Type B pancreatic cell (in vitro differentiated cells): ENCODE measurements around the gene MKNK1. TPM values are rescaled to one million over a fixed set of nuclear protein-coding genes. Genes with fewer than 3 reads are reported as not detected.

Experiments used
- DNase-seq: peaks from one replicate; pipeline ENCODE4 v3.0.0; 2021; ENCODE audit warnings: mixed read lengths; ENCODE audit not compliant: unreplicated experiment; ENCODE audit errors: extremely low spot score
- H3K27ac Mint-ChIP-seq: 2 replicates; pipeline ENCODE4 v1.8.0; 2021; ENCODE audit warnings: mild to moderate bottlenecking, mixed read lengths
- H3K27me3 Mint-ChIP-seq: 2 replicates; pipeline ENCODE4 v1.8.0; 2021; ENCODE audit warnings: mixed read lengths
- H3K36me3 Mint-ChIP-seq: 2 replicates; pipeline ENCODE4 v1.8.0; 2021; ENCODE audit warnings: mixed read lengths
- H3K4me1 Mint-ChIP-seq: one replicate; pipeline ENCODE4 v1.8.0; 2021; ENCODE audit warnings: mixed read lengths; ENCODE audit not compliant: unreplicated experiment
- H3K4me3 Mint-ChIP-seq: 2 replicates; pipeline ENCODE4 v1.8.0; 2021; ENCODE audit warnings: mild to moderate bottlenecking, mixed read lengths
- H3K9me3 Mint-ChIP-seq: 2 replicates; pipeline ENCODE4 v1.8.0; 2021; ENCODE audit warnings: mixed read lengths
- CTCF ChIP-seq: fragments of 200-600 bp; sonication (generic); conservative IDR thresholded peaks from 2 replicates; pipeline ENCODE4 v1.5.0; 2021; ENCODE audit warnings: antibody characterized with exemption, mild to moderate bottlenecking
- total RNA-seq: library from RNA; stranded (reverse); gene quantifications from 2 replicates; pipeline ENCODE4 v1.2.1, GENCODE V29; 2021; ENCODE audit warnings: low replicate concordance

Gene MKNK1
- total RNA-seq, 1 donor from 2014 or later: 29.4 TPM

DNA sequence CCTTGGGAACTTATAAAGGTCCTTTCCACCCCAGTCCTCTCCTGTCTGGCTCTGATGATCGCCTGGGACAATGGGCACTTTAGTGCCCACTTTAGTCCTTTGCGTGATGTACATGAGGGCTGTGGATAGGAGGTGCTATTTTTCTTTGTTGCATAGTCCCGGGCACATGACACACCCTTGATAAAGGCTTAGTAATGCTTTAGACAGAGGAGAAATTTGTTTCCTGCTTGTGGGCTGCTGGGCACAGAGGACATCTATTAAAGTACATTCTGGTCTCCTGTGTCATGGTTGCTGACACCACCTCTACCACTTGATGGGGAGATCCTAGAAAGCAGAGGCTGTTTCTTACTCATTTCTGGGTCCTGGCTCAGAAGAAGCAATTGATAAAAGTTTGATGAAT is 47.2 kb downstream of the MKNK1 start:
- Mint-ChIP-seq H3K4me1 (peaks cover 6% of the 10 kb centered on the region), H3K27ac (no peak overlapping the region), H3K27me3 (peaks cover 4% of the 10 kb centered on the region), H3K9me3 (no peaks in the 10 kb centered on the region), H3K36me3 (peaks cover 3% of the 10 kb centered on the region), H3K4me3 (no peak overlapping the region)
- no peak for TF ChIP-seq CTCF
- no peak for DNase-seq

DNA sequence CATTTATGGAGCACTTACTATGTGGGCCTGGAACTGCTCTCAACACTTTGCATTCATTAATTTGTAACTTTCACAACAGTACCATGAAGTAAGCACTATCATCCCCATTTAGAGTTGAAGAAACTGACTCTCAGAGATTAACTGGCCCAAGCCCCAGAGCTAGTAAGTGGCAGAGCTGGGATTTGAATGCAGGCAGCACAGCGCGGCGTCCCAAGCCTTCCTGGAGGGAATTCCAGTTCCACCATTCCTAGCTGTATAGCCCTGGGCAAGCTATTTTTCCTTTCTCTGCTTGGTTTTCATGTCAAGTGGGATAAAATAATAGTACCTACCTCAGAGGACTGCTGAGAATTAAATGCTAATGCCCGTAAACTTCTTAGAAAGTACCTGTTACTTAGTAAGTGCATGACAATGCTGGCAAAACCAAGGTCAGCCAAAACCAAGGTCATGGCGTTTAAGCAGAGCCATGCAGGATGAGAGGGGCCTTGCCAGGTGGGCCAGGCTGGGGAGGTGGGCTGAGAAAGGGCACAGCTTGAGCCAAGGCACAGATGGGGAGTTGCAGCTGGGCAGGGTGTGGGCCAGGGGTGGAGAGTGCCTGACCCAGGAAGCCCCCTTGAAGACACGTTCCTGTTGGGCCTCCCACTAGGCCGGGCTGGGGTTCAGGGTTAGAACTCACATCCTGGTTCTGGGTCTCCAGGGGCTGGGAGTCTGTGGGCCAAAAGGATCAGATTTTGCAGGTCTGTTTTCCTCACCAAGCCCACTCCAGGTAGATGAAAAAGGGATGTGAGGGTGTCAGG is 48.0 kb downstream of the MKNK1 start:
- Mint-ChIP-seq H3K9me3 (no peaks in the 10 kb centered on the region), H3K27me3 (peaks cover 8% of the 10 kb centered on the region), H3K27ac (no peak overlapping the region), H3K36me3 (no peaks in the 10 kb centered on the region), H3K4me3 (no peak overlapping the region), H3K4me1 (peaks cover 6% of the 10 kb centered on the region)
- DNase-seq: no peak
- no peak for TF ChIP-seq CTCF

- H3K9me3 Mint-ChIP-seq: no peaks in the 10 kb centered on the region
- H3K36me3 Mint-ChIP-seq: no peaks in the 10 kb centered on the region
- H3K27me3 Mint-ChIP-seq: peaks cover 9% of the 10 kb centered on the region
- H3K4me3 Mint-ChIP-seq: no peak overlapping the region
- peaks cover 7% of the 10 kb centered on the region for H3K4me1 Mint-ChIP-seq
- no peak for DNase-seq
- H3K27ac Mint-ChIP-seq: no peak overlapping the region
- no peak for TF ChIP-seq CTCF
These were observed 49.3 kb downstream of the MKNK1 start for GRCh38 chr1:46554597-46555381.

DNA sequence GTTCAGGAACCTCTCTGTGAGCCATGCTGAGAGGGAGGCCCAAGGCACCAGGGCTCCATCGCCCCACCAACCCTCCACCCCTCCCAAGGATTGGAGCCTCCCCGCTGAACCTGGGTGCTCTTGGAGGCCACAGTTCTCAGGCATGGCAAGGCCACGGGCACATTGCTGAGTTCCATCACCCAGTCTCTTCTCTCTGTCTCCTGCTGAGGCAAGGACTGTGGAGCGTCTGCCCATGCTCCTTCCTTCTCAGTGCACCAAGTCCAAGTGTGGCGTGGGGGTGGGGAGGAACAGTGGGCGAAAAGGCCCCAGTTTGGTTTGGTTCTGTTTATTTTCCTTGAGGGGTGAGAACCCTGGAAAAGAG is 49.9 kb downstream of the MKNK1 start:
- no peak overlapping the region for H3K27ac Mint-ChIP-seq
- no peak for TF ChIP-seq CTCF
- no peaks in the 10 kb centered on the region for H3K36me3 Mint-ChIP-seq
- no peaks in the 10 kb centered on the region for H3K9me3 Mint-ChIP-seq
- no peak for DNase-seq
- no peak overlapping the region for H3K4me3 Mint-ChIP-seq
- H3K4me1 Mint-ChIP-seq: peaks cover 13% of the 10 kb centered on the region
- H3K27me3 Mint-ChIP-seq: peaks cover 15% of the 10 kb centered on the region

GRCh38 chr1:46553506-46553905 is 50.6 kb downstream of the MKNK1 start:
- H3K9me3 Mint-ChIP-seq: no peaks in the 10 kb centered on the region
- DNase-seq: no peak
- peaks cover 14% of the 10 kb centered on the region for H3K4me1 Mint-ChIP-seq
- no peaks in the 10 kb centered on the region for H3K36me3 Mint-ChIP-seq
- no peak overlapping the region for H3K4me3 Mint-ChIP-seq
- no peak for TF ChIP-seq CTCF
- H3K27ac Mint-ChIP-seq: no peak overlapping the region
- peaks cover 15% of the 10 kb centered on the region for H3K27me3 Mint-ChIP-seq
